Colon (tissue), 2 donors: Measurements from ENCODE around the gene IVD.

Experiments used
- FAIRE-seq: peaks from 2 replicates; lab custom pipeline; 2012; peaks lifted over from hg19 to GRCh38; lab: Jason Lieb, UNC
- donor health status: control.
- donor health status: control.

Gene IVD

DNA sequence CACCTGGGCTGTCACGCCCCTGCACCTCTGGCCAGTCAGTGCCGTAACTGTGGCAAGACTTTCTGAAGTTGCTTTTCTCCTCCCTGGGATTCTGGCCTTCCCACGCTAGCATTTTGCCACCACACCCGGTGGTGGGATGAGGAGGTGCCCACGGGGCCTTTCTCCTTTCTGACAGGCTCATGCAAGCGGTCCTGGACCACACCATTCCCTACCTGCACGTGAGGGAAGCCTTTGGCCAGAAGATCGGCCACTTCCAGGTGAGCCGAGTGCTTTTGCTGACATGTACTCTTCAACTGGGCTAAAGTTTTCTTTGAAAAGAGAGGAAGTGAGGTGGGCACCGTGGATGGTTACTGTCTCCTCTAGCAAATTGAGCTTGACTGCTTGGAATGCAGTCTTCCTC lies 9.6 kb downstream of the IVD start:
- FAIRE-seq: no peak

DNA sequence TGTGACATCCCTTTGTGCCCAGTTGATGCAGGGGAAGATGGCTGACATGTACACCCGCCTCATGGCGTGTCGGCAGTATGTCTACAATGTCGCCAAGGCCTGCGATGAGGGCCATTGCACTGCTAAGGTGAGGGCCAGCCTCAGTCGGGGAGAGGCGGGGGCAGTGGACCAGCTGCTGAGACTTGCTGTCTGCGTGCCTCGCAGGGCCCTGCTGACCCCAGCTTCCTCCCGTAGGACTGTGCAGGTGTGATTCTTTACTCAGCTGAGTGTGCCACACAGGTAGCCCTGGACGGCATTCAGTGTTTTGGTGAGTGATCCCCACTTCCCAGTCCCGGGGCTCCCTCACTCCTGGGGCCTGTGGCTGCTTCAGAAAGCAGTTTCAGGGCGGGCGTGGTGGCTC lies 10.5 kb downstream of the IVD start:
- FAIRE-seq: no peak

DNA sequence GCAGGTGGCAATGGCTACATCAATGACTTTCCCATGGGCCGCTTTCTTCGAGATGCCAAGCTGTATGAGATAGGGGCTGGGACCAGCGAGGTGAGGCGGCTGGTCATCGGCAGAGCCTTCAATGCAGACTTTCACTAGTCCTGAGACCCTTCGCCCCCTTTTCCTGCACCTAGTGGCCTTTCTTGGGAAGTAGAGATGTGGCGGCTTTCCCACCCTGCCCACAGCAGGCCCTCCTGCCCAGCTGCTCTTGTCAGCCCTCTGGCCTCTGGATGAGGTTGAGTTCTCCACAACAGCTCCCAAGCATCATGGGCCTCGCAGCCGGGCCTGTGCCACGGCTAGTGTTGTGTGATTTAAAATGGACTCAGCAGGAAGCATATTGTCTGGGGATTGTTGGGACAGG lies 12.5 kb downstream of the IVD start:
- FAIRE-seq: no peak

DNA sequence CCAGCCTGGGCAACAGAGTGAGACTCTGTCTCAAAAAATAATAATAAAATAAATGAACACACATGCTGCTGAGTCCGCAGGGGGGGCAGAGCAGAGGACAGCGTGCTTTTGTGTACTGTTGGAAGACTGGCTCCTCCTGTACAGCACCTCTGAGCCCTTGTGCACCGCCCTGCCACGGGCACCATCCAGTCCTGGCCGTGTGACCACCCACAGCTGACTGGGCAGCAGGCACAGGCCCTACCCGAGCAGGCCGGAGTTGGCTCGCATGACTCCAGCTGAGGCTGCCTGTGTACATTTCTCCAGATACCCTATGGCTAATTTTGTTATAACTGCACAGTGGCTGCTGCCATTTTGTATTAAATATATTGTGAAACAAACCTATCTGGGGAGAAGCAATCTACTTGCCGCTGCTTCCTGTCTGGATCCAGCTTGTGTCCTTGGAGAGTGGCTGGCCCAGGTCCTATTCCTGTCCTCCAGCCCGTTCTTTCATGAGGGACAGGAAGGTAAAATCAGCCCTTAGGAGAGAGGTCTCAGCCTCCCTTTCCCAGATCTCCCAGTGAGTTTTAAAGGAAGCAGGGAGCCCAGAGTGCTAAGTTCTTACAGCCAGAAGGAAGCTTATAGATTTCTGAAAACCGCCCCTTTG lies 14.6 kb downstream of the IVD start:
- no peak for FAIRE-seq

DNA sequence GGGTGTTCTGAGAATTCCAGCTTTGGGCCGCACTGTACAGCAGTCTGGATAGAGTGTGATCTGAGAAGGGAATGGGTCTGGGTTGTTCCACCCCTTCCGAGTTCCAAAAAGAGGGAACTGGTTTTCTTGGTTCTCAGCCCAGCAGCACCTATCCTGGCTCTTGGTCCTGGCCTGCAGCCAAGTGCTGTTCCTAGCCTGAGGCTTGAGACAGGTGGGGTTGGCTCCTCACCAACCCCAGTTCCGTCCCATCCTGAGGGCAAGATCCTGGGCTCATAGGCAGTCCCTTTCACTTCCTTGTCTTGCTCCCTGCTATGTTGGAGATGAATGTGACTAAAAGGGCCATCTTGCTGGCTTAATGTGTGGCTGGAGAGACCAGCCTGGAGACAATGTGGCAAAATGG lies 15.2 kb downstream of the IVD start:
- FAIRE-seq: no peak

DNA sequence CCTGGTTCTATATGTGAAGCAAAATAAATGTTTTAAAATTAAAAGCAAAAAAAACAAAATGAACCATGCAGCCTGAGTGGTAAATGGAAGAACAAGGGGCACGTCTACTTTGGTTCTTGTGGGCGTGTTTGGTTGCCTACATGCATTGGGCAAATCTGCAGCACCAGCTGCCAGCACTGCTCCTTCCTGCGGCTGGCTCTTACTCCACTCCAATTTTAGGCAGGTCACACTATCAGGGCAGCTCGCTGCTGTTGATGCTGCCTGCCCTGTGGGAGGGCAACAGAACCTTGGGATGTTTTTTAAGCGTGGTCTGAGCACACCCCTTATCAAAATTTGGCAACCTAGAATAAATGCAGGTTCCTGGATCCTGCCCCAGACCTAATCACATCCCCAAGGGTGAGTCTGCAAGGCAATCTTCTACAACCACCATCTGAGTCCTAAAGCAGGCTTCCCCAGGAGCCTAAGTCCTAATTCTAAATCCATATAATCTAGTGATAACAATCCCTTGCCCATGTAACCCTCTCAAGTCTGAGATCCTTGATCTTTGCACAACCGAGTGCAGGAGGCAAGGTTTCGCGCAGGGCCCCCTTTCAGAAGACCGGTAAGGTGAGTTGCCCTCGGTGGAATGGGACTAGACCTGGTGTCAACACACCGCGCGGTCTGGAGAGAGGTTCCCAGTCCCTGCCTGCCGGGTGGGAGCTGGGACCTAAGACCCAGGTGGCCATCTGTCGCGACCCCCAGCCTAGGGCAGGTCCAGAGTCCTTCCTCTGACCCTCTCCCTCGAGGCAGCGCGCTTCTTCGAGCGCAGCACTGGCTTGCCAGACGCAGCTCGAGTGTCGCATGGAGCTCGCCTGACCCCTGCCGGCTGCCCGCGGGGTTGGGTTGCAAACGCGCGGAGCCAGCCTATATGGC lies 15.9 kb downstream of the IVD start:
- FAIRE-seq: no peak

DNA sequence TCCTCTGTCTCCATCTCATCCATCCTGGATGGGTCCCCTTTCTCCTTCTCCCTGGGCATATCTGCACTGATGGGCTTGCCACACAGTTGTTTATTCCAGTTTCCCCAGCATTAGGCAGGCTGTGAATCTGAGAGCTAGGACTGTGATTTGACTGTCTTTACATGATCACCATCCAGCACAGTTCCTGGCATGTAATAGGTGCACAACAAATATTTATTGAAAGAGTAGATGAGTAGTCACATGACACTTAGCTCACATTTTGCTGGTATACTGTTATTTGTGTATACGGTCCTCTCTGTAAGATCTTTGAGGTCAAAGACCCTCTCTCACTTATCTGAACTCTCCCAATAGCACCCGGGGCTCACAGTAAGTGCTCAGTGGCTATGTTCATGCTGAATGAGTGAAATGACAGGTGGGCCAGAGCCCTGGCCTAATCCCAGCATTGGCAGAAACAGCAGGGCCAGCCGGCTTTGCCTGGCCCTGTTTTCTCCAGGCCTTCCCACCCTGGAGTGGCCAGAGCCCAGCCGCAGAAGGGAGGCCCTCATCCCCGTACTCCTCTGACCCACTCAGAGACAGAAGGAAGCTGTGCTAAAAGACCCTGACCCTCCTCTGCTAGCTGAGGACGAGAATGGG lies 19.0 kb downstream of the IVD start:
- no peak for FAIRE-seq

DNA sequence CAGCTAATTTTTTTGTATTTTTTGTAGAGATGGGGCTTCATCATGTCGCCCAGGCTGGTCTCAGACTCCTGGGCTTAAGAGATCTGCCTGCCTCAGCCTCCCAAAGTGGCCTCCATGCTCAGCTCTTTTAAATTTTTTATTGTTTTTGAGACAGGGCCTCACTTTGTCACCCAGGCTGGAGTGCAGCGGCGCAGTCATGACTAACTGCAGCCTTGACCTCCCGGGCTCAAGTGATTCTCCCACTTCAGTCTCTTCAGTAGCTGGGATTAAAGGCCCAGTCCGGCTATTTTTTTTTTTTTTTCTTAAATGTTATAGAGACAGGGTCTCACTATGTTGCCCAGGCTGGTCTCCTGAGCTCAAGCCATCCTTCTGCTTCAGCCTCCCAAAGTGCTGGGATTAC lies 20.1 kb downstream of the IVD start:
- FAIRE-seq: no peak

DNA sequence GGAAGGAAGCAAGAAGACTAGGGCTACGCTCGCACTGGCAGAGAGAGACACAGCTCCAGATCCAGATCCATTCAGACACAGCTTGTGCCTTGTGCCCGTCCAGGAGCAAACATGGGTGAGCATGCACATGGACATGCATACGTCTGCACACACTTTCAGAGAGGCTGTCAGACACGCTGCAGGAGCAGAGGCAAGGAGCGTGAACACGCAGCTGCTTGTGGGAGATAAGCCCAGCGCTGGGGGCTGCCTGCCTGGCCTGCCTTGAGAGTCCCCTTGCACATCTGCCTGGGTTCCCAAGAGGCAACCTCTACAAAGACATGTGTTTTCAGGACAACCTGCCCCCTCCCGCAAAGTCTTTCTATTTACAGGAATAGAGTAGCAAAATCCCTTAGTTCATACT lies 21.6 kb downstream of the IVD start:
- no peak for FAIRE-seq

DNA sequence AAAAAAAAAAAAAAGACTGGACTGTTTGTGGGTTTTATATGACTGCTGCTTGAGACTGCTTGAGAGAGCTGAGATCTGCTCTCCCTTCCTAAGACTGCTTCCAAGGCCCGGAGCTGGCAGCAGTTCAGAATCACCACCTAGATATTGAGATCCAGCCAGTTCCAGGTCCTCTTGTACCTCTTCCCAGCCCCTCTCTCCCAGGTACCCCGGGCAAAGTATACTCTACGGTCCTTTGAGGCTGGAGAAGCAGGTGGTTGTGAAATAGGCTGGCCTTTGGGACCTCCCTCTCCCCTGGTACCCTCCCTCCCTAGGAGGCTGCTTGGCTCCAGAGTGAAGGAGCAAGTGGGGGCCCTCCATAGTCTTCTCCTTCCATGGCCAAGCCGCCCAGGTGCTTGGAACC lies 22.6 kb downstream of the IVD start:
- FAIRE-seq: no peak

DNA sequence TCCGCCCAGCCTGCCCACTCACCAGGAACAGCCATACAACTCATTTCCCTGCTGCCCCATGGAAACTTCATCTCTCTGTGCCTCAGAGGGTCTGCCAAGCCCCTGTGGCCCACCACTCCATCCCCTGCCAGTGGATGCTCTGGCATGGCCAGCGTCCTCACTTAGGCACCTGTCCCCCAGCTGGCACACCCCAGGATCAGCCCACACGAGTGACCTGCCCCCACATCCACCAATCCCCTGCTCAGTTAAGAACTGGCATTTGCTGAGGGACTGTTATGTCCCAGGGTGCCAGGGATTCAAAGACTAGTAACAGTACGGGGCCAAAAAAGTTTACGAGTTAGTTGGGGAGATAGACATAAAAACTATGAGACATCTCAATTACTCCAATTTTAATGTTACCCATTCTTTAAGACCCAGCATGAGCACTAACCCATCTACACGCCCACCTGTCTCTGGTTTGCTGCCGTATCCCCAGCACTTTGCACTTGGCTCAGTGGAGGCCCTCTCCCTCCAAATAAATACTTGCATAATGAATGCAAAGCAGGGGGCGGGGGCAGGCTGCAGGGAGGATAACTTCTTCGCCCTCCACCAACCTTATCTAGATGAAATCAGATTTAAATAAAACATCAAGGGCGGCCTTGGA lies 23.6 kb downstream of the IVD start:
- no peak for FAIRE-seq

DNA sequence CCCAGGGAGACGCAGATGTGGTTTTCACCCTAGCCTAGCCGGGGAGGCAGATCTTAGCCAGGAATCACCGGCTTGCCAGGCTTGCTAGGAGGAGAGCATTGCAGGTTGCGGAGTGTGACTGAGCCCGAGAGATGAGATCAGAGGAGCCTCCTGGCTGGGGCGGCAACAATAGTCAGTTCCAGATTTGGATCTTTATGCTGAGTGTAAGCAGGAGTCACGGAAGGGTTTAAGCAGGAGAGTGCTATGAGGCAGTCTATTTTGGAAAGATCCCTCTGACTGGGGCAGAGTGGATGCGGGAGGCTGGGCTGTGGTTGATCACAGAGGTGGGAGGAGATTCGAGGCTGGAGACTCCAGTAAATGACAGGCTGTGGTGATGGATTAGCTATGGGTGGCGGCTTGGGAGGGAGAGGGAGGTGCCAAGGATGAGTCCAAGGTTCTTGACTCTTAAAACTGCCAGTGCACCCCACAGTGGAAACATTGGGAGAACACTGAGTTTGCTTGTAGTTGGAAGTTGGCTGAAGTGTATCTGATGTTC lies 24.7 kb downstream of the IVD start:
- no peak for FAIRE-seq

DNA sequence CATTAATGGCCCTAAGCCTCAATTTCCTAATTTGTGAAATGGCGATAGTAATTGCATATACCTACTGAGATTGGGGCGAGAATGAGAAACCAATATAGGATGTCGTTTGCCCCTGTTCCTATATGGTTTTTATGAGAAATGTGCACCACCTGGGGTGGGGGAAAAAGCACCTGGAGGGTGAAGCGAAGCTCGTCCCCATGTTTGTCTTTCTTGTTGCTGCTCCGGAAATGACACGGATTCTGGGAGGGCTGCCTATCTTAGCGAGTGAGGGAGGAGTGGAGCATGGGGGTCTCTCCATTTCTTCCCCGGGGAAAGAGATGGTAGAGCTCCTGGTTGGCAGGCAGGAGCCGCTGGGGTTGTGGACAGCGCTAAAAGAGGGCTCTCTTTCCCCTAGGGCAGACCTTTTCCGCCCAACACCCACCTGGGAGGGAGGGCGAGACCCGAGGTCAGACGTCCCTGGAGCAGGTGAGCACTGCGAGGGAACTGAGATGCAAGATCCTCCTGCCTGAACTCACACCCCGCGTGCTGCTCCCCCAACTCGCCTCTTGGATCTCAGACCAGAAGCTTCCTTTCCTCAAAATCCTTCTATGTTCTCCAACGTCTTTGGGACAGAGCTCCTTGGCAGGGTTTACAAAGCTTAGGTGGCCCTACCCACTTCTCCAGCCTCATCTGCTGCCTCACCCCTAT lies 29.6 kb downstream of the IVD start:
- FAIRE-seq: no peak

DNA sequence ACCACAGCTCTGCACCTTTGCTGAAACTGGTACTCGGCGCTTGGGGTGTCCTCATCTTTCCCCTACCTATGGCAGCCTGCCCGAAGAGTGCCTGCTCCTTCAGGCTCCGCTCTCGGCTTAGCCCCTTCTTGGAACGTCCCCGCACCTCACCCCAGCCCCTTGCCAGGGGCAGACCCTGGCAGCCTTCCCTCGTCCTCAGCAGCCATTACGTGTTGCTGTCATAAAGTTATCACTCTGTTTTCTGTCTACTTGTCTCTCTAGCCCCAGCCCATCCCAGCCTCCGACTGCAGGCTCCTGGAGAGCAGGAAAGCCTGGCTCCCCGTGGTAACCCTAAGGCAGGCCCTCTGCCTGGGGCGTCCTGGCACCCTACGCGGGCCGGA lies 30.1 kb downstream of the IVD start:
- no peak for FAIRE-seq

DNA sequence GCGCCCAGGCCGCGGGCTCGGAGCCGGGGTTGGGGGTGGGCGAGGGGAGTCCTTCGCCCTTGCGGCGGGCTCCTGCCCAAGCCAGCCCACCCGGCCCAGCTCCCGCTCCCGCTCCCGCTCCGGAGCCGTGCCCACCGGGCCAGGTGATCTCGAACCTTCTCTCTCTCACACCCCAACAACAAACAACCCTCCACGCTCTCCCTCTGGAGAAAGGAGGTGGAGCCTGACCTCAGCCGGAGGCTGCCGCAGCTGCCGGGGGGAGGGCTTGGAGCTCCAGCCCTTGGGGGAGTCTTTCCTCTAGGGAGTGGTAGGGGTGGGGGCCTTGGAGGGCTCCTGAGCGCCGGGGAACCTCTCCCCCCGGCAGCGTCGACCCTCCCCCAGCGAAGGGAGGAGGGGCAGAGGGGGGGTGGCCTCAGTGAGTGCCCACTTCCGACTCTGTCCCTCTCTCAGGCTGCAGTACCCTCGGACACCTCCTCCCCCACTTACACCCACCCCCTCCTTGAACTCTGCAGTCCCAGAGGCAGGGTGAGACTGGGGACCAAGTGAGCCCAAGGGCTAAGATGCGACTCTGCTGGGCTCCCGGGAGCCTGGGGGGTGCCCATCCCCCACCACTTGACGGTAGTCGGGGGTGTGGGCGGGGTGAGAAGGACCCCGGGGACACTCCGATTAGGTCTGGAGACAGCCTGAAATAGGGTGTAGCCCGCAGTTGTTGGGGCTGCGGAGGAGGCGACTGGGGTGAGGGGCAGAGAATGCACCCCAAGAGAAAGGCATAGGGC lies 30.7 kb downstream of the IVD start:
- FAIRE-seq: no peak

DNA sequence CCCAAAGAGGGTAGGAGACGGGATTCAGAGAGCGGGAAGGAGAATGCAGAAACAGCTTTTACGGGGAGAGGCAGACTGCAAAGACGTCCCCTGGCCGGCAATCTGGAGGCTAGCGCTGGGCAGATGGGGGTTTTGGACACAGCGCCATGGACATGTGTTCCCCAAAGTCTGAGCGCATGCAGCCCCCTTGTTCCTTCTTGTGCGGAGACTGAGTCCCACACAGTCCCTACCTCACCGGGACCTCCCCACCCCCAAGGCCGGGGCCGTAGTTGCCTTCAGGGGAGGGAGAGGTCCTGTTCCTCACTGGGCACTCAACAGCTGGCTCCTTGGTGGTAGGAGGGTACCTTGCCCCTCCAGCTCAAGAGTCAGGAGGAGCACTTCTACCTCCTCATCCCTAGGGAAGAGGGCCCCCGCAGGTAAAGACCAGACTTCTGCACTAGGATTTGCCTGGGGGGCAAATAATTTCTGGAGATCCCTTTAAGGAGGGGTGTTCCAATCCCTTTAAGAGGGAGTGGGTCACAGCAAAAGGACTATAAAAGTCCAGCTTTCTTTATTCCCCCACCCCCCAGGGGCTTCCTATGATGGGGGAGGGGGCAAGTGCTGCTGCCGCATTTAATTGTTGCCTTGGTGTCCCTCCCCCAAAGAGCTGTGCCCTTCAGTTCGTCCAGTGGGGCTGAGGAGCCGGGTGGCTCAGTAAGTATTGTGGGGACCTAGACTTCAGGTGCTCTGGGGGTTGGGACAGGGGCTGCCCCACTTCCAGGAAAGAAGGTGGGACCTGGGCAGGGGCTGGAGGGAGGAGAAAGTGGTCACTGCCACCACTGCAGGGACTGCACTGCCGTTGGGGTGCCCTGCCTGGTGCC lies 31.5 kb downstream of the IVD start:
- FAIRE-seq: no peak

DNA sequence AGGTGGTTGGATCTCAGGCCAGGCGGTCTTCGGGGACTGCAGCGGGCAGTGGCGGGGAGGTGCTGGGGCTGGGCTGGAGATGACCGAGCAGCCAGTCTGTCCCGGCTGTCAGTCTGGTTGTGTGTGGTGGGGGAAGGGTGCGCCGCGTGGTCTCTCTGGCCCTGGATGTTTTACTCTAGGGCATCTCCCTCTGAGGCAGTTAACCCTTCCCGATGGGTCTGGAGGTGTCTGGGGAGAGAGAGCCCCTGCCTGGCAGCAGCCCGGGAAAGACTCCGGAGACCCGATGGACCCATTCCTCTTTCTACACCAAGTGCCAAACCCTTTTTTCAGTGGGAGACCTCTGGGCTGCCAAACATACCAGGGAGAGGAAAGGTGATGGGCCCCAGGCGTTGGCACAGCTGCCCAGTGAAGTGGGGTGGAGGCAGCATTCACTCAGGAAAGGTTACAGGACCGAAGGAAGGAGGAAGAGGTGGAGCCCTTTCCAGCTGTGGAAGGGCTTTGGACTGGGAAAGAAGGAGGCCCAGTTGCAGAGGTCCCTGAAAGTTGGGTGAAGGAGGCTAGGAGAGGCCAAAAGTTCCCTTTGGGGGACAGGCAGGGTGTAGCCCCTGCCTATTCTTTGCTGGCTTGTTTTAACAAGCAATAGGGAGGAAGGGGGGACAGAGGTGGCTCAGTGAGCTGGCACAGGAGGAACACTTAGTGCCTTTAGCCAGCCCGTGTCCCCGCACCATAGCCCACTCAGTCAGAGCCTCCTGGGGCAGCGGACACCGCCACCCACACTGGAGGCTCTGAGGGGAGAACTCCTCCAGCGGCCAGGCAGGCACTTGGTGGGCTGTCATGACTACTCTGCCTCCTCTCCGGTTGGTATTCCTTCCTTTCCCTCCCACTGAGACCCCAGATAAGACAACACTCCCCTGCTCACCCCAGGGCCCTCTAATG lies 32.4 kb downstream of the IVD start:
- FAIRE-seq: no peak

DNA sequence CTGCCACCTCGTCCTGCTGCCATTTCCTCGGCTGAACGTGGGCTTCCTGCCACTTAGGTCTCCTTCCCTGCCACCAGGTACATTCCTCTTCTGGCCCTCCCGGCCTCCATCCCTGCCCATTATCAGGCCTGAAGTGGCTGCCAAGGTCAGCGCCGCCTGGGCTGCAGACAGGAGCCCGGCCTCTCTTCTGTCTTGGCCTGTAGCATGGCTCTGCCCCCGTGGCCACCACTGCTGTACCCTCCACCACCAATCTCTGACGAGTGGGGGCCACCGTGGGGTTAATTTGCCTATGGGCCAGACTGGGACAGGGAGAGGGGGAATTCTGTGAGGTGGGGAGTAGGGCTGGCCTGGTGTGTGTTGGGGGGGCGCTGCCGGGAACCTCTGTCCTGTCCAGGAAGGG lies 33.1 kb downstream of the IVD start:
- FAIRE-seq: no peak

DNA sequence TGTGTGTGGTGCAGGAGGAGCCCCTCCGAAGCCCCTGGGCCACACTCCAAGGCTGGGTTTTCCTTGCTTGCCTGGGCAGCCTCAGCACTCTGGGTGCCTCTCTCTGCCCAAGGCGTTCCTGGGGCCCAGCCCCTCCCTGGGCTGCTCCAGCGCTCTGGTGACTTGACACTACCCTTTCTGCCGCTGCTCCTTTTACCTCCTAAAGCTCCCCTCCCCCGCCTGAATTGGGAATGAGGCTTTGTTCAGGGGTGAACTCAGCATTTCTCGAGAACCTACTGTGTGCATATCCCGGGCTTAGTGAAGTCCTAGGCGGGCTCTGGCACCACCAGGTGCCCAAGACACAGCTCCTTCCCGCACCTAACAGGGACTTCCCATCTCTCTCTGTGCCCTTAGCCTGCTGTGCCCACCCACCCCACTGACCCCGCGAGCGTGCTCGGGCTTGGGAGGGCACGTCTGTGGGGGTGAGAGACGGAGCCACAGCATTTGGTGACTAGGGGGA lies 33.9 kb downstream of the IVD start:
- no peak for FAIRE-seq
